ENCODE results near the gene ADPRHL1. TPM values are rescaled to one million over a fixed set of nuclear protein-coding genes. Genes with fewer than 3 reads are reported as not detected.

Gene ADPRHL1
- polyA plus RNA-seq, 3 donors = 0.15 to 0.52 (median 0.27) TPM

GRCh38 chr13:113423520-113424163 is 29.6 kb downstream of the ADPRHL1 start:
- 94% methylated on average over 10 of the region's 11 CpGs for WGBS (ENCODE audit: insufficient coverage)
- no peaks in the 10 kb centered on the region for H3K4me1 Mint-ChIP-seq
- intact Hi-C loops (cut with micrococcal nuclease) = no loop called here
- Histone ChIP-seq H3K27me3 (ENCODE audit: control insufficient read depth in 2 of 2, insufficient read depth in 2 of 2, low read length in 2 of 2) (no peaks in the 10 kb centered on the region), H3K4me3 (replicated peaks in 1 of 3; ENCODE audit: low read depth in 2 of 3, low read length in 3 of 3) (no peak overlapping the region), H2AFZ (ENCODE audit: insufficient read depth, low read depth, low read length, poor library complexity, severe bottlenecking) (no peak overlapping the region), H4K20me1 (ENCODE audit: insufficient read depth, low read length) (no peaks in the 10 kb centered on the region), H3K9me3 (replicated peaks in 1 of 2; ENCODE audit: control insufficient read depth in 1 of 2, insufficient read depth in 1 of 2, low read length in 2 of 2) (no peaks in the 10 kb centered on the region), H3K4me2 (replicated peaks; ENCODE audit: extremely low read depth, low read length, poor library complexity, severe bottlenecking) (no peak overlapping the region), H3K27ac (ENCODE audit: low read depth in 1 of 2, low read length in 2 of 2) (no peak overlapping the region), H3K79me2 (ENCODE audit: insufficient read depth, low read length) (no peaks in the 10 kb centered on the region), H3K4me1 (ENCODE audit: control insufficient read depth in 1 of 2, insufficient read depth in 2 of 2, low read length in 2 of 2) (no peaks in the 10 kb centered on the region), H3K9ac (ENCODE audit: insufficient read depth, low read length, poor library complexity, severe bottlenecking) (no peak overlapping the region), H3K36me3 (replicated peaks in 1 of 2; ENCODE audit: control insufficient read depth in 1 of 2, insufficient read depth in 2 of 2, low read length in 2 of 2) (no peaks in the 10 kb centered on the region)
- H3K4me3 Mint-ChIP-seq = no peak overlapping the region
- H3K9me3 Mint-ChIP-seq = peaks cover 0 to 6% (median 3%) of the 10 kb centered on the region in 7 donors
- no peaks in the 10 kb centered on the region for H3K36me3 Mint-ChIP-seq
- H3K27me3 Mint-ChIP-seq (ENCODE audit: low read depth in 3 of 3) = peaks cover 0 to 2% (median 1%) of the 10 kb centered on the region in 3 donors
- TF ChIP-seq, protein P1, sequence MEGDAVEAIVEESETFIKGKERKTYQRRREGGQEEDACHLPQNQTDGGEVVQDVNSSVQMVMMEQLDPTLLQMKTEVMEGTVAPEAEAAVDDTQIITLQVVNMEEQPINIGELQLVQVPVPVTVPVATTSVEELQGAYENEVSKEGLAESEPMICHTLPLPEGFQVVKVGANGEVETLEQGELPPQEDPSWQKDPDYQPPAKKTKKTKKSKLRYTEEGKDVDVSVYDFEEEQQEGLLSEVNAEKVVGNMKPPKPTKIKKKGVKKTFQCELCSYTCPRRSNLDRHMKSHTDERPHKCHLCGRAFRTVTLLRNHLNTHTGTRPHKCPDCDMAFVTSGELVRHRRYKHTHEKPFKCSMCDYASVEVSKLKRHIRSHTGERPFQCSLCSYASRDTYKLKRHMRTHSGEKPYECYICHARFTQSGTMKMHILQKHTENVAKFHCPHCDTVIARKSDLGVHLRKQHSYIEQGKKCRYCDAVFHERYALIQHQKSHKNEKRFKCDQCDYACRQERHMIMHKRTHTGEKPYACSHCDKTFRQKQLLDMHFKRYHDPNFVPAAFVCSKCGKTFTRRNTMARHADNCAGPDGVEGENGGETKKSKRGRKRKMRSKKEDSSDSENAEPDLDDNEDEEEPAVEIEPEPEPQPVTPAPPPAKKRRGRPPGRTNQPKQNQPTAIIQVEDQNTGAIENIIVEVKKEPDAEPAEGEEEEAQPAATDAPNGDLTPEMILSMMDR (IDR thresholded peaks at IDR 0.05) = no peak
- DNase-seq = no peak
- H3K27ac Mint-ChIP-seq = no peak overlapping the region

- TF ChIP-seq, protein P1 (IDR thresholded peaks at IDR 0.05) = no peak
- no peak overlapping the region for H2AFZ ChIP-seq (ENCODE audit: insufficient read depth, low read depth, low read length, poor library complexity, severe bottlenecking)
- Mint-ChIP-seq H3K27me3 (ENCODE audit: low read depth in 3 of 3) (peaks cover 0 to 6% (median 1%) of the 10 kb centered on the region in 3 donors), H3K4me3 (no peak overlapping the region), H3K9me3 (peaks cover 0 to 7% (median 3%) of the 10 kb centered on the region in 7 donors), H3K27ac (no peak overlapping the region), H3K36me3 (no peaks in the 10 kb centered on the region), H3K4me1 (no peaks in the 10 kb centered on the region)
- H3K79me2 ChIP-seq (ENCODE audit: insufficient read depth, low read length) = no peaks in the 10 kb centered on the region
- H3K9ac ChIP-seq (ENCODE audit: insufficient read depth, low read length, poor library complexity, severe bottlenecking) = no peak overlapping the region
- 89% methylated on average over 20 of the region's 26 CpGs for WGBS (ENCODE audit: insufficient coverage)
- H3K4me2 ChIP-seq (replicated peaks; ENCODE audit: extremely low read depth, low read length, poor library complexity, severe bottlenecking) = no peak overlapping the region
- no peak overlapping the region for H3K4me3 ChIP-seq (replicated peaks in 1 of 3; ENCODE audit: low read depth in 2 of 3, low read length in 3 of 3)
- H3K36me3 ChIP-seq (replicated peaks in 1 of 2; ENCODE audit: control insufficient read depth in 1 of 2, insufficient read depth in 2 of 2, low read length in 2 of 2) = no peaks in the 10 kb centered on the region
- no peak for DNase-seq
- no peaks in the 10 kb centered on the region for H4K20me1 ChIP-seq (ENCODE audit: insufficient read depth, low read length)
- H3K4me1 ChIP-seq (ENCODE audit: control insufficient read depth in 1 of 2, insufficient read depth in 2 of 2, low read length in 2 of 2) = no peaks in the 10 kb centered on the region
- H3K9me3 ChIP-seq (replicated peaks in 1 of 2; ENCODE audit: control insufficient read depth in 1 of 2, insufficient read depth in 1 of 2, low read length in 2 of 2) = no peaks in the 10 kb centered on the region
- no peak overlapping the region for H3K27ac ChIP-seq (ENCODE audit: low read depth in 1 of 2, low read length in 2 of 2)
- no peaks in the 10 kb centered on the region for H3K27me3 ChIP-seq (ENCODE audit: control insufficient read depth in 2 of 2, insufficient read depth in 2 of 2, low read length in 2 of 2)
- intact Hi-C loops (cut with micrococcal nuclease) = no loop called here
Observed at GRCh38 chr13:113422807-113423519, 30.3 kb downstream of the ADPRHL1 start.

Data from CD14-positive monocyte (primary cell).